Islet precursor cell (in vitro differentiated cells): ENCODE results near the gene LHX2.
A peak's percentile ranks its signal among the peaks of the same experiment; 100 is the strongest.

Experiments used
- DNase-seq: peaks from one replicate; pipeline ENCODE4 v3.0.0-alpha.2; 2018

Gene LHX2

GRCh38 chr9:124035001-124035650 lies 23.6 kb downstream of the LHX2 start:
- DNase-seq, result peak; percentile 38

GRCh38 chr9:124036578-124036977 lies 25.0 kb downstream of the LHX2 start:
- DNase-seq, result no peak

- peak; percentile 62 for DNase-seq
Measured at GRCh38 chr9:124037790-124038189, 26.2 kb downstream of the LHX2 start.

- peak; percentile 49 for DNase-seq
Measured at GRCh38 chr9:124038239-124038638, 26.7 kb downstream of the LHX2 start.

- peak; percentile 40 for DNase-seq
Measured at GRCh38 chr9:124038790-124039633, 27.4 kb downstream of the LHX2 start.

GRCh38 chr9:124040186-124040931 lies 28.8 kb downstream of the LHX2 start:
- peak; percentile 53 for DNase-seq

- peak; percentile 73 for DNase-seq
Measured at GRCh38 chr9:124040935-124041816, 29.6 kb downstream of the LHX2 start.

GRCh38 chr9:124041817-124042116 lies 30.2 kb downstream of the LHX2 start:
- no peak for DNase-seq

- no peak for DNase-seq
Measured at GRCh38 chr9:124042201-124042721, 30.7 kb downstream of the LHX2 start.

GRCh38 chr9:124044448-124044847 lies 32.9 kb downstream of the LHX2 start:
- DNase-seq, result no peak

- DNase-seq, result peak; percentile 73
Measured at GRCh38 chr9:124045076-124045829, 33.7 kb downstream of the LHX2 start.

- no peak for DNase-seq
Measured at GRCh38 chr9:124045830-124046177, 34.2 kb downstream of the LHX2 start.

GRCh38 chr9:124046189-124046588 lies 34.6 kb downstream of the LHX2 start:
- DNase-seq, result no peak

- DNase-seq, result no peak
Measured at GRCh38 chr9:124047251-124047672, 35.7 kb downstream of the LHX2 start.

GRCh38 chr9:124050955-124051354 lies 39.4 kb downstream of the LHX2 start:
- no peak for DNase-seq

GRCh38 chr9:124052401-124052800 lies 40.8 kb downstream of the LHX2 start:
- DNase-seq, result no peak

- peak; percentile 95 for DNase-seq
Measured at GRCh38 chr9:124054582-124055227, 43.1 kb downstream of the LHX2 start.

- DNase-seq, result no peak
Measured at GRCh38 chr9:124060844-124061605, 49.5 kb downstream of the LHX2 start.

GRCh38 chr9:124062172-124062571 lies 50.6 kb downstream of the LHX2 start:
- DNase-seq, result no peak

- DNase-seq, result no peak
Measured at GRCh38 chr9:124066783-124067577, 55.4 kb downstream of the LHX2 start.
